A673 (cell line): ENCODE results near the gene ATP2B1. TPM values are rescaled to one million over a fixed set of nuclear protein-coding genes. Genes with fewer than 3 reads are reported as not detected.

Experiments
- BruUV-seq: library from RNA; stranded (reverse); fragments of 400-500 nt; replicated peaks from 2 replicates; lab custom pipeline; 2021; lab: Mats Ljungman, UMichigan
- CTCF ChIA-PET: fragments of 300-600 bp; sonication (Branson Sonifier 250); formaldehyde crosslinking; loops from one replicate; lab custom pipeline; 2022; ENCODE audit warnings: antibody characterized with exemption; lab: Charles Lee
- POLR2A ChIA-PET: fragments of 300-600 bp; sonication (Branson Sonifier 250); formaldehyde crosslinking; loops from one replicate; lab custom pipeline; 2022; ENCODE audit warnings: antibody characterized with exemption; ENCODE audit not compliant: low non-redundant PET; lab: Charles Lee
- DNase-seq: peaks from one replicate; pipeline ENCODE4 v3.0.0-alpha.2; 2015; ENCODE audit warnings: low spot score
- H3K27ac ChIP-seq: fragments of 200-600 bp; sonication (generic); 2 replicates; pipeline ENCODE4 v1.5.1; 2016; ENCODE audit warnings: mixed run types, low read depth, mild to moderate bottlenecking, mixed read lengths, antibody characterized with exemption, low read length; ENCODE audit not compliant: poor library complexity, severe bottlenecking
- H3K27me3 ChIP-seq: fragments of 200-600 bp; sonication (generic); replicated peaks from 2 replicates; pipeline ENCODE4 v1.6.1; 2017; ENCODE audit warnings: mixed run types, low read depth, mild to moderate bottlenecking, mixed read lengths, antibody characterized with exemption, low read length; ENCODE audit not compliant: insufficient read depth, poor library complexity
- H3K36me3 ChIP-seq: fragments of 200-600 bp; sonication (generic); 2 replicates; pipeline ENCODE4 v1.6.1; 2016; ENCODE audit warnings: mixed run types, mild to moderate bottlenecking, mixed read lengths, antibody characterized with exemption, low read length; ENCODE audit not compliant: insufficient read depth, poor library complexity, severe bottlenecking
- H3K4me1 ChIP-seq: fragments of 200-600 bp; sonication (generic); 2 replicates; pipeline ENCODE4 v1.6.1; 2017; ENCODE audit warnings: mixed run types, mild to moderate bottlenecking, mixed read lengths, antibody characterized with exemption, low read length; ENCODE audit not compliant: insufficient read depth, poor library complexity, severe bottlenecking
- H3K4me3 ChIP-seq: fragments of 200-600 bp; sonication (generic); 2 replicates; pipeline ENCODE4 v1.5.1; 2016; ENCODE audit warnings: low read depth, mixed run types, mild to moderate bottlenecking, mixed read lengths, low read length; ENCODE audit not compliant: poor library complexity, severe bottlenecking
- H3K9me3 ChIP-seq: fragments of 200-600 bp; sonication (generic); 2 replicates; pipeline ENCODE4 v1.6.1; 2016; ENCODE audit warnings: mixed run types, low read depth, mild to moderate bottlenecking, mixed read lengths, antibody characterized with exemption, low read length; ENCODE audit not compliant: poor library complexity, severe bottlenecking
- EZH2 ChIP-seq: fragments of 200-600 bp; sonication (generic); IDR thresholded peaks from 2 replicates; pipeline ENCODE4 v1.6.1; 2017; ENCODE audit warnings: borderline replicate concordance, low read depth, mild to moderate bottlenecking, mixed read lengths, antibody characterized with exemption, low read length; ENCODE audit not compliant: poor library complexity, severe bottlenecking
- intact Hi-C: fragments of 100-400 bp; cut with micrococcal nuclease; formaldehyde crosslinking; loops from one replicate; pipeline ENCODE4 v1.10.0; 2022; ENCODE audit not compliant: unreplicated experiment
- total RNA-seq: library from RNA; stranded (reverse); gene quantifications from 2 replicates; pipeline ENCODE4 v1.2.3, GENCODE V29; 2021
- TF ChIP-seq, protein P1 (sequence below): fragments of 300-800, 200-600 bp; sonication (generic); conservative IDR thresholded peaks from 2 replicates; pipeline ENCODE4 v1.5.1; 2017; ENCODE audit warnings: low read depth, mild to moderate bottlenecking, antibody characterized with exemption, low read length, moderate library complexity, mixed read lengths

ATP2B1 gene
- total RNA-seq, 1 experiment from 2014 or later = 44.2 TPM

DNA sequence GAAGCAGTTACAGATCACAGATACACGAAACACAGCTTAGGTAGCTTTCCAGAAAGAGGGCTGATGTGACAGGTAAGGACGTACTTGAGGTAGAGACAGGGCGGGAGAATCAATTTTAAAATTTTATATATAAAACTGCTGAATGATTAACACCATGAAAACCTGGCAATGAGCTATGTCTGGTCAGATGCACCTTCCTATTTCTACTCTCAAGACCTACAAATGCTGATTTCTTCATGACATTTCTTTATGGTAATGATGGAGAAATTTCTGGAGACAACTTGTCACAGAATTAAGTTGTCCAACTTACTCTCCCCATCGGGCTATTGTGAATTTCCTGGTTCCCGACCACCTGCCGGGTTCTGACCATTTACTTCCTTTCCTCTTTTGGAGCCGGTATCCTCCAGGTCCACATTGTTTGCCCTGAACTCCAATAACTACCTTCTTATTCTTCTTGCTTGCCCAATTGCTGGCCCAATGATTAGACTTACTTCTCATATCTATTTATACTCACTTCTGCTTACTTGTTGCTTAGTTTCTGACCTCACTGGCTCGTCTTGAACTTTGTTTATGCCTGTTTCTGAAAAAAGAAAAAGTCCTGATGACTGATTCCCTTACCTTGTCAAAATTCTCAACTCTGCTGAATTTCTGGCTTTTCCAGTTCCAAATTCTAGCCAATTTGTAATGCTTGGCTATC lies 12.8 kb upstream of the ATP2B1 start:
- intact Hi-C loops = no loop called here
- CTCF ChIA-PET = no interaction called here

DNA sequence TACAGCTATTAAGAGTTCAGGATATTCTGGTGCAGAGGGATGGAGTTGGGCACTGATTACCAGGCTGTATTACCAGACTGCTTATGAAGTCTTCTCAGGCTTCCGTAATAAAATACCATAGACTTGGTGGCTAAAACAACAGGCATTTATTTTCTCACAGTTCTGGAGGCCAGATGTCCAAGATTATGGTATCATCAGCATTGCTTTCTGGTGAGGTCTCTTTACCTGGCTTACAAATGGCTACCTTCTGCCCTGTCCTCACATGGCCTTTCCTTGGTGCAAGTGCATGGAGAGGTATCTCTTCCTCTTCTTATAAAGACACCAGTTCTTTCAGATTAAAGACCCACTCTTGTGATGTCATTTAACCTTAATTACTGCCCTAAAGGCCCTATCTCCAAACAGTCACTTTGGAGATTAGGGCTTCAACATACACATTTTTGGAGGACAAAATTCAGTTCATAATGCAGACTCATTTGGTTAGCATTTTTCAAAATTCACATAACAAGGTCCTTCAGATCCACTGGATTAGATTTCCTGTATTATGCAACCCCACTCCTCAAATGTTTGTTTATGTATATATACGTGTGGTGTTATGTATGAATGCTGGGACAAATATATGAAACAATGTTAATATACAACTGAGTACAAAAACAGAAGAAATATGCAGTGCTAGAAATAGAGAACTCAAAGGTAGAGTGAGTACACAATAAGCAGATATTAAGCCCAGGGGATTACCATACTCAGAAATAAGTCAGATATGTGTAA lies 9.3 kb upstream of the ATP2B1 start:
- Histone ChIP-seq H3K36me3 (no peaks in the 10 kb centered on the region), H3K4me1 (no peaks in the 10 kb centered on the region), H3K27me3 (no peaks in the 10 kb centered on the region), H3K4me3 (no peak overlapping the region), H3K9me3 (no peaks in the 10 kb centered on the region), H3K27ac (no peak overlapping the region)
- intact Hi-C loops = no loop called here
- no TSS peak for BruUV-seq
- POLR2A ChIA-PET = no interaction called here
- TF ChIP-seq EZH2 = no peak
- no peak for DNase-seq
- CTCF ChIA-PET = no interaction called here

More for the DNA sequence above, 12.8 kb upstream of the ATP2B1 start:
- Histone ChIP-seq H3K4me1 (no peaks in the 10 kb centered on the region), H3K27ac (no peak overlapping the region), H3K36me3 (no peaks in the 10 kb centered on the region), H3K27me3 (no peaks in the 10 kb centered on the region), H3K9me3 (no peaks in the 10 kb centered on the region), H3K4me3 (no peak overlapping the region)
- POLR2A ChIA-PET = no interaction called here
- TF ChIP-seq, protein P1, sequence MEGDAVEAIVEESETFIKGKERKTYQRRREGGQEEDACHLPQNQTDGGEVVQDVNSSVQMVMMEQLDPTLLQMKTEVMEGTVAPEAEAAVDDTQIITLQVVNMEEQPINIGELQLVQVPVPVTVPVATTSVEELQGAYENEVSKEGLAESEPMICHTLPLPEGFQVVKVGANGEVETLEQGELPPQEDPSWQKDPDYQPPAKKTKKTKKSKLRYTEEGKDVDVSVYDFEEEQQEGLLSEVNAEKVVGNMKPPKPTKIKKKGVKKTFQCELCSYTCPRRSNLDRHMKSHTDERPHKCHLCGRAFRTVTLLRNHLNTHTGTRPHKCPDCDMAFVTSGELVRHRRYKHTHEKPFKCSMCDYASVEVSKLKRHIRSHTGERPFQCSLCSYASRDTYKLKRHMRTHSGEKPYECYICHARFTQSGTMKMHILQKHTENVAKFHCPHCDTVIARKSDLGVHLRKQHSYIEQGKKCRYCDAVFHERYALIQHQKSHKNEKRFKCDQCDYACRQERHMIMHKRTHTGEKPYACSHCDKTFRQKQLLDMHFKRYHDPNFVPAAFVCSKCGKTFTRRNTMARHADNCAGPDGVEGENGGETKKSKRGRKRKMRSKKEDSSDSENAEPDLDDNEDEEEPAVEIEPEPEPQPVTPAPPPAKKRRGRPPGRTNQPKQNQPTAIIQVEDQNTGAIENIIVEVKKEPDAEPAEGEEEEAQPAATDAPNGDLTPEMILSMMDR = no peak
- TF ChIP-seq EZH2 = no peak
- DNase-seq = no peak
- BruUV-seq = no TSS peak

DNA sequence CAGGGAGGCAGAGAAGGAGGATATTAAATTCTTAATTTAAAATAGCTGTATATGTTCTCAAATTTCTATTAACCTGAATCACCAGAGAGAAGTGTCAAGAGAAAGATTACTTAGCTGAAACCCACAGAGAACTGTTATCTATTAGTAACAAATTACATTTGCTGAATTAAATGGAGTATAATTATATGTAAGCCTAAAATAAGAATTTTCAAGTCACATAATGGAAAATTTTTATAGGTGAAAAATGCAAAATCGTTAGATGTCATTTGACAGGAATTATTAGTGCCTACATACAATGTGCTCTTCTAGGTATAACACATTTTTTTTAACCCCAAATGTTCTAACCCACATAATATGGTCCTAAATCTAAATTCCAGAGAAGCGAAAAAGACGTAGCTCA lies 4.1 kb upstream of the ATP2B1 start:
- intact Hi-C loops = no loop called here
- TF ChIP-seq EZH2 = no peak
- TF ChIP-seq, protein P1 = no peak
- no TSS peak for BruUV-seq
- Histone ChIP-seq H3K4me3 (no peak overlapping the region), H3K27me3 (no peaks in the 10 kb centered on the region), H3K4me1 (peaks cover 7% of the 10 kb centered on the region), H3K27ac (no peak overlapping the region), H3K9me3 (no peaks in the 10 kb centered on the region), H3K36me3 (no peaks in the 10 kb centered on the region)
- DNase-seq = no peak
- ChIA-PET CTCF (no interaction called here), POLR2A (interaction anchor here (0.5 kb wide), 1 partner anchor 115 kb away, joined by 7 read pairs; no protein-coding TSS in a partner anchor)
